Duodenal mucosa (tissue), 2 donors: ENCODE results near the gene DHX57.
A peak's percentile ranks its signal among the peaks of the same experiment; 100 is the strongest.
"Not testable (repeated sequence)": the region's sequence is repeated elsewhere in the genome, so short reads cannot be mapped to it uniquely, and the experiment has no call there.

ENCODE experiments used
- H3K27ac ChIP-seq: one replicate; pipeline ENCODE4 v1.7.0; 2013; ENCODE audit warnings: low read depth, low read length
- H3K27me3 ChIP-seq, 2 donors: one replicate each; pipeline ENCODE4 v1.7.0; 2013; ENCODE audit warnings: low read length in 2 of 2, control low read depth in 1 of 2; ENCODE audit not compliant: insufficient read depth in 2 of 2, control insufficient read depth in 1 of 2
- H3K36me3 ChIP-seq, 2 donors: one replicate each; pipeline ENCODE4 v1.7.0; 2013; ENCODE audit warnings: low read length in 2 of 2, control low read depth in 1 of 2; ENCODE audit not compliant: insufficient read depth in 2 of 2, control insufficient read depth in 1 of 2
- H3K4me1 ChIP-seq, 2 donors: one replicate each; pipeline ENCODE4 v1.7.0; 2013; ENCODE audit warnings: low read length in 2 of 2, control low read depth in 1 of 2; ENCODE audit not compliant: insufficient read depth in 2 of 2, control insufficient read depth in 1 of 2
- H3K4me3 ChIP-seq, 2 donors: one replicate each; pipeline ENCODE4 v1.7.0; 2013; ENCODE audit warnings: low read length in 2 of 2, low read depth in 1 of 2
- H3K9ac ChIP-seq, 2 donors: one replicate each; pipeline ENCODE4 v1.7.0; 2013; ENCODE audit warnings: low read length in 2 of 2, low read depth in 1 of 2
- H3K9me3 ChIP-seq, 2 donors: one replicate each; pipeline ENCODE4 v1.7.0; 2013; ENCODE audit warnings: low read length in 2 of 2, control low read depth in 1 of 2; ENCODE audit not compliant: control insufficient read depth in 1 of 2

The DHX57 gene

GRCh38 chr2:38808677-38809076 is 67.1 kb downstream of the DHX57 start:
- Histone ChIP-seq H3K27me3 (no peaks in the 10 kb centered on the region), H3K9me3 (no peaks in the 10 kb centered on the region), H3K36me3 (peaks cover 3 to 13% of the 10 kb centered on the region in 2 donors), H3K9ac (no peak overlapping the region), H3K4me3 (no peak overlapping the region), H3K27ac (no peak overlapping the region), H3K4me1 (no peaks in the 10 kb centered on the region)

GRCh38 chr2:38806733-38807059 is 69.0 kb downstream of the DHX57 start:
- Histone ChIP-seq H3K36me3 (peaks cover 3 to 12% of the 10 kb centered on the region in 2 donors), H3K27ac (no peak overlapping the region), H3K27me3 (no peaks in the 10 kb centered on the region), H3K9ac (no peak overlapping the region), H3K9me3 (no peaks in the 10 kb centered on the region), H3K4me3 (no peak overlapping the region), H3K4me1 (no peaks in the 10 kb centered on the region)

- Histone ChIP-seq H3K9me3 (no peaks in the 10 kb centered on the region), H3K36me3 (peaks cover 3 to 9% of the 10 kb centered on the region in 2 donors), H3K4me3 (no peak overlapping the region), H3K4me1 (no peaks in the 10 kb centered on the region), H3K9ac (no peak overlapping the region), H3K27me3 (no peaks in the 10 kb centered on the region), H3K27ac (no peak overlapping the region)
These were observed 69.6 kb downstream of the DHX57 start for GRCh38 chr2:38806015-38806732.

GRCh38 chr2:38797953-38798352 is 77.8 kb downstream of the DHX57 start:
- no peak overlapping the region for H3K27ac ChIP-seq
- H3K4me3 ChIP-seq: no peak overlapping the region
- H3K36me3 ChIP-seq: no peaks in the 10 kb centered on the region

GRCh38 chr2:38797250-38797676 is 78.5 kb downstream of the DHX57 start:
- H3K9me3 ChIP-seq: no peaks in the 10 kb centered on the region
- no peak overlapping the region for H3K4me3 ChIP-seq
- peaks cover 10 to 15% of the 10 kb centered on the region in 2 donors for H3K4me1 ChIP-seq
- H3K27ac ChIP-seq: no peak overlapping the region
- H3K9ac ChIP-seq: no peak overlapping the region
- H3K27me3 ChIP-seq: no peaks in the 10 kb centered on the region
- no peaks in the 10 kb centered on the region for H3K36me3 ChIP-seq

More at GRCh38 chr2:38797953-38798352, 77.8 kb downstream of the DHX57 start:
- peaks cover 6 to 9% of the 10 kb centered on the region in 2 donors for H3K4me1 ChIP-seq
- H3K9me3 ChIP-seq: no peaks in the 10 kb centered on the region
- H3K27me3 ChIP-seq: no peaks in the 10 kb centered on the region
- H3K9ac ChIP-seq: no peak overlapping the region

GRCh38 chr2:38795016-38795415 is 80.7 kb downstream of the DHX57 start:
- not testable (repeated sequence) for H3K9me3 ChIP-seq
- peaks cover 15 to 21% of the 10 kb centered on the region in 2 donors for H3K4me1 ChIP-seq

GRCh38 chr2:38794235-38794946 is 81.3 kb downstream of the DHX57 start:
- no peaks in the 10 kb centered on the region for H3K9me3 ChIP-seq
- H3K27me3 ChIP-seq: no peaks in the 10 kb centered on the region
- H3K27ac ChIP-seq: no peak overlapping the region
- no peaks in the 10 kb centered on the region for H3K36me3 ChIP-seq
- peaks cover 15 to 21% of the 10 kb centered on the region in 2 donors for H3K4me1 ChIP-seq
- H3K4me3 ChIP-seq: no peak overlapping the region
- H3K9ac ChIP-seq: no peak overlapping the region

More at GRCh38 chr2:38795016-38795415, 80.7 kb downstream of the DHX57 start:
- H3K27me3 ChIP-seq, H3K36me3 ChIP-seq, H3K27ac ChIP-seq, H3K9ac ChIP-seq, H3K4me3 ChIP-seq: not testable (repeated sequence)

- Histone ChIP-seq H3K4me1 (peaks cover 20 to 26% of the 10 kb centered on the region in 2 donors), H3K36me3 (no peaks in the 10 kb centered on the region), H3K4me3 (no peak overlapping the region), H3K27ac (no peak overlapping the region), H3K9ac (no peak overlapping the region), H3K27me3 (no peaks in the 10 kb centered on the region), H3K9me3 (no peaks in the 10 kb centered on the region)
These were observed 82.2 kb downstream of the DHX57 start for GRCh38 chr2:38793511-38793910.

- peaks cover 20 to 27% of the 10 kb centered on the region in 2 donors for H3K4me1 ChIP-seq
- H3K27ac ChIP-seq: peak overlapping the region; percentile 5
- H3K4me3 ChIP-seq: no peak overlapping the region
- no peaks in the 10 kb centered on the region for H3K27me3 ChIP-seq
- H3K9me3 ChIP-seq: no peaks in the 10 kb centered on the region
- H3K36me3 ChIP-seq: no peaks in the 10 kb centered on the region
- H3K9ac ChIP-seq: no peak overlapping the region
These were observed 83.0 kb downstream of the DHX57 start for GRCh38 chr2:38792751-38793150.

- not testable (repeated sequence) for H3K4me3 ChIP-seq, H3K36me3 ChIP-seq, H3K27ac ChIP-seq, H3K9ac ChIP-seq, H3K9me3 ChIP-seq, H3K27me3 ChIP-seq
- peaks cover 20 to 27% of the 10 kb centered on the region in 2 donors for H3K4me1 ChIP-seq
These were observed 83.4 kb downstream of the DHX57 start for GRCh38 chr2:38792321-38792720.
